Peyer's patch (tissue), 4 donors: ENCODE data around the gene PPP1R26. TPM values are rescaled to one million over a fixed set of nuclear protein-coding genes. Genes with fewer than 3 reads are reported as not detected.

Experiments used
- DNase-seq, 3 donors: peaks; one replicate each; pipeline ENCODE4 v3.0.0-alpha.2; 2017 to 2019
- H3K27ac ChIP-seq, 4 donors: fragments of 200-600 bp; sonication (generic); one replicate each; pipeline ENCODE4 v1.5.1; 2016 to 2019
- H3K27me3 ChIP-seq, 2 donors: fragments of 200-600 bp; sonication (generic); one replicate each; pipeline ENCODE4 v1.5.1; 2019
- H3K36me3 ChIP-seq, 3 donors: fragments of 200-600 bp; sonication (generic); one replicate each; pipeline ENCODE4 v1.5.1; 2016 to 2019
- H3K4me1 ChIP-seq, 4 donors: fragments of 200-600 bp; sonication (generic); one replicate each; pipeline ENCODE4 v1.5.1; 2016 to 2019
- H3K4me3 ChIP-seq, 4 donors: fragments of 200-600 bp; sonication (generic); 1 replicate in 3 of 4; 2 replicates in 1 of 4; pipeline ENCODE4 v1.5.1; 2016 to 2019; ENCODE audit warnings: mild to moderate bottlenecking in 1 of 4
- H3K9me3 ChIP-seq, 4 donors: fragments of 200-600 bp; sonication (generic); one replicate each; pipeline ENCODE4 v1.5.1; 2016 to 2019; ENCODE audit warnings: mild to moderate bottlenecking in 1 of 4
- CTCF ChIP-seq, 6 experiments: fragments of 450-650 bp in 4 of 6; fragments of 200-600 bp in 2 of 6; sonication (generic) in 1 of 6; IDR thresholded peaks; one replicate each; pipeline ENCODE4 v1.5.1; 2017 to 2019; ENCODE audit warnings: antibody characterized with exemption in 6 of 6, mild to moderate bottlenecking in 3 of 6, moderate library complexity in 1 of 6
- POLR2A ChIP-seq, 2 donors: fragments of 450-650 bp; IDR thresholded peaks; one replicate each; pipeline ENCODE4 v1.5.1; 2017; ENCODE audit warnings: antibody characterized with exemption in 2 of 2, mild to moderate bottlenecking in 2 of 2, moderate library complexity in 2 of 2
- total RNA-seq, 4 donors: library from RNA; depleted of rRNA; stranded (reverse); fragments of >200 nt; gene quantifications; one replicate each; pipeline ENCODE4 v1.1.0, GENCODE V29; 2016

The PPP1R26 gene
- total RNA-seq, 4 donors from 2014 or later = 12.4 to 34.0 (median 18.7) TPM

- H3K27ac ChIP-seq = no peak overlapping the region
- H3K36me3 ChIP-seq = no peaks in the 10 kb centered on the region
- H3K9me3 ChIP-seq = no peaks in the 10 kb centered on the region
- TF ChIP-seq POLR2A (IDR thresholded peaks at IDR 0.05) (no peak), CTCF (IDR thresholded peaks at IDR 0.05) (no peak)
- peak in 1 of 3 donors; percentile 36 for DNase-seq
- H3K4me1 ChIP-seq = no peaks in the 10 kb centered on the region
- no peaks in the 10 kb centered on the region for H3K27me3 ChIP-seq
- H3K4me3 ChIP-seq = no peak overlapping the region
These were observed 37.8 kb downstream of the PPP1R26 start for GRCh38 chr9:135517407-135517822.

GRCh38 chr9:135519179-135519971, 39.8 kb downstream of the PPP1R26 start:
- Histone ChIP-seq H3K4me3 (no peak overlapping the region), H3K36me3 (no peaks in the 10 kb centered on the region), H3K27ac (no peak overlapping the region), H3K27me3 (no peaks in the 10 kb centered on the region), H3K4me1 (no peaks in the 10 kb centered on the region), H3K9me3 (no peaks in the 10 kb centered on the region)
- no peak for TF ChIP-seq CTCF (IDR thresholded peaks at IDR 0.05)
- no peak for TF ChIP-seq POLR2A (IDR thresholded peaks at IDR 0.05)
- no peak for DNase-seq

- no peak for TF ChIP-seq POLR2A (IDR thresholded peaks at IDR 0.05)
- Histone ChIP-seq H3K27me3 (no peaks in the 10 kb centered on the region), H3K27ac (no peak within 1 kb of the TSS), H3K36me3 (no peaks in the 10 kb centered on the region), H3K4me3 (no peak within 1 kb of the TSS), H3K9me3 (no peaks in the 10 kb centered on the region), H3K4me1 (no peaks in the 10 kb centered on the region)
- DNase-seq = no peak
These were observed 41.5 kb downstream of the PPP1R26 start, which contains the start of gene LCN1 for GRCh38 chr9:135520916-135521607. Gene LCN1, plus strand, starts transcription at chr9:135521440. Its CDS starts 58 bp downstream, at chr9:135521498.

GRCh38 chr9:135521608-135522095, 42.1 kb downstream of the PPP1R26 start:
- DNase-seq = no peak

GRCh38 chr9:135522137-135522877, 42.7 kb downstream of the PPP1R26 start:
- TF ChIP-seq POLR2A (IDR thresholded peaks at IDR 0.05) (no peak), CTCF (IDR thresholded peaks at IDR 0.05) (no peak)
- DNase-seq = peak in 1 of 3 donors; percentile 15
- Histone ChIP-seq H3K36me3 (no peaks in the 10 kb centered on the region), H3K27ac (no peak overlapping the region), H3K27me3 (no peaks in the 10 kb centered on the region), H3K4me1 (no peaks in the 10 kb centered on the region), H3K9me3 (no peaks in the 10 kb centered on the region), H3K4me3 (no peak overlapping the region)

More at GRCh38 chr9:135521608-135522095, 42.1 kb downstream of the PPP1R26 start:
- Histone ChIP-seq H3K9me3 (no peaks in the 10 kb centered on the region), H3K4me1 (no peaks in the 10 kb centered on the region), H3K36me3 (no peaks in the 10 kb centered on the region), H3K27ac (no peak overlapping the region), H3K27me3 (no peaks in the 10 kb centered on the region), H3K4me3 (no peak overlapping the region)
- TF ChIP-seq POLR2A (IDR thresholded peaks at IDR 0.05) = no peak
- no peak for TF ChIP-seq CTCF (IDR thresholded peaks at IDR 0.05)
